Hematopoietic multipotent progenitor cell treated with erythropoietin and hydrocortisone succinate and interleukin-3 and kit ligand, for 6 days (in vitro differentiated cells): ENCODE data around the gene WDR43.
"Not testable (repeated sequence)": the region's sequence is repeated elsewhere in the genome, so short reads cannot be mapped to it uniquely, and the experiment has no call there.

Experiments used
- DNase-seq: peaks from one replicate; pipeline ENCODE4 v3.0.0-alpha.2; 2015

Gene WDR43

DNA sequence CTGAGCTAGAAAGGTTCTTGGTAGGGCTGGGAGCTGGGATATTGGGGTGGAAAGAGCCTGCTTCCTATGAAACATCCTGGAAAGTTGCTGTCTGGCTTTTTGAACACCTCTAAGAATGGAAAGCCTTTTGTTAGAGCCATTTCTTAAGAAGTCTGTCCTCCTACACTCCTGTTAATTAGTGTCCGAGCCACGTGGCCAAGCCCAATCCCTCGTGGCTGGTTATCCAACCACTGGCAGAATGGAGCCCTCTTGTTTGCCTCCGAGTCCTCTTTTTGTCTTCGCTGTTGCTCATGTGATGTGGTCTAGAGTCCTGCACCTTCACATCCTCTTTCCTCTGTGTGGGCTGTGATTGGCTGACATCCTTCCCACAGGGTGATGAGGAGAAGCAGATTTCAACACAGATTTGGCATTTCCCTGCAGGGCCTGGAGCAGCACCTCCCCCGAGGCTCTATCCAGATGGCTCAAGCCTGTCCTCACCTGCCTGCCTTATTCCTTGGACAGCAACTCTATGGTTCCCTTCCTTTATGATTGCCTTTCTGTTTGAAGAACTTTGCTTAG is 78.4 kb downstream of the WDR43 start:
- DNase-seq, result no peak

DNA sequence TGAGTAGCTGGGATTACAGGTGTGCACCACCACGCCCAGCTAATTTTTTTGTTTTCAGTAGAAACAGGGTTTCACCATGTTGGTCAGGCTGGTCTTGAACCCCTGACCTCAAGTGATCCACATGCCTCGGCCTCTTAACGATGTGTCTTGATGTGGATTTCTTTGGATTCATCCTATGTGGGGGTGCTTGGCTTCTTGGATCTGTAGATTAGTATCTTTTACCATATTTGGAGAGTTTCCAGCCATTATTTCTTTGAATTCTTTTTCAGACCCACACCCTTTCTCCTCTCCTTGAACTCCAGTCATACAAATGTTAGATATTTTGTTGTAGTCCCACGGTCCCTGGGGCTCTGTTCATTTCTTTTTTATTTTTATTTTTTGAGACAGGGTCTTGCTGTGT is 79.8 kb downstream of the WDR43 start:
- DNase-seq, result no peak

- DNase-seq, result no peak
Measured at GRCh38 chr2:28975671-28976070, 81.2 kb downstream of the WDR43 start.

DNA sequence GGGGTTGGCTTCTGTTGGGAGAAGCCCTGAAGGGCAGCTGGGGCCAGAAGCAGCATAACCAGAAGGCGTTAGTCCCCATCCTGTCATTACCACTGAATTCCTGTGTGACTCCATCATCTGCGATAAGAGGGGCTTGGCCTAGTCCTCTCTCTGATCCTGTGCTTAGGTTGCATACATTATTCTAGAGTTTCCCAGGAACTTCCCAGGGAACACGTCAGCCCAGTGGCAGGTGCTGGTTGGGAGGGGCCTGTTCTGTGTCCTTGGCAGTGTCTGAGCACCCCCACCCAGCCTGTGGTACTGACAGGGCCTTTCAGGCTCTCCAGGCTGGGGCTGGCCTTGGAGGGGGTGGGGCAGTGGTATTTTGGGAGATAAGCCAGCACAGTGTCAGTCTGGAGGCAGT is 82.1 kb downstream of the WDR43 start:
- no peak for DNase-seq

DNA sequence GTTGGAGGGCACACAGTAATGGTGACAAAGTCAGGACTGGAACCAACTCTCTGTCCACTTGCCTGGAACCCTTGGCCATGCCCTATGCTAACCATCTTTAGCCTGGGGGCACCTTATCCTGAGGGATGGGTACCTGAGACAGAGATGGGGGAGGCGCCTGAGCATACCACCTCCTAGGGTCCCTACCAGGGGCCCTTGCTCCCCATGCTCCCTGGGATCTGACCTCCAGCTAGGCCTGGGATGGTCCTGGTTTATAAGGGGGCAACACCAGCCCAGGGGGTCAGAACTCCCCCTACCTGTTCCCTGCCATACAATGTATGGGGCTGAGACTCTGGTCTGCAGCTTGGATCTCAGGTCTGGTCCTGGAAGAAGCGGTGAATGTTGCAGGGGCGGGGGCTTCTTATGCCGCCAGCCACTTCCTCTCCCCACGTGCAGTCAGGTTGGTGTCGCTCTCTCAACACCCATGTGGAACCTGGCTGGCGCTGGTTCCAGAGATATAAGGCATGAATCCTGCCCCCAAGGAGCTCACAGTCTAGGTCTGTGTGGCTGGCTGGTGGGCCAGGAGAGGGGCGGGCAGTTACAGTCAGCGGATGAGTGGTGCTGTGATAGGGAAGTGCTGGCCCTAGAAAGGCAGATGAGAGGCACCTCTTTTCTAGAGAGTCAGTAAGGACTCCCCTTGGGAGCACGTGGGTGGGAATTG is 82.9 kb downstream of the WDR43 start:
- DNase-seq, result no peak

GRCh38 chr2:28978001-28978400 is 83.5 kb downstream of the WDR43 start:
- not testable (repeated sequence) for DNase-seq

DNA sequence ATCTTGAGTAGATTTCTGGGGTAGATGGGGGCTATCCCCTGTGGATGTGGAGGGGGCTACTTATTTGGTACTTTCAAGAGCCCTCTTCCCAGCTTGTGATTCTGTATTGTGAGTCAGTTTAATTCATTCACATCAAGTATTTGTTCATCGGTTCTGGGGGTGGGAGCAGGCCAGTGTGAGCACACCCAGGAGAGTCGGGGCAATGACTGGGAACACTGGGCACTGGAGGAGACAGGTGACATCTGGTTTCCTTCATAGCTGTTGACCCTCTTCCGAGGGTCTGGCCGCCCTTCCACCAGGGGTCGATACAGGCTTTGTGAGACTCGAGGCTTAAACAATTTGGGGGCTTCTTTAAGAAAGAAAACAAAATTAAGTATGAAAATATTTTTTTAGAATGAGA is 84.1 kb downstream of the WDR43 start:
- DNase-seq, result no peak

GRCh38 chr2:28979041-28979440 is 84.6 kb downstream of the WDR43 start:
- DNase-seq, result no peak

GRCh38 chr2:28979576-28980366 is 85.3 kb downstream of the WDR43 start:
- DNase-seq, result no peak

DNA sequence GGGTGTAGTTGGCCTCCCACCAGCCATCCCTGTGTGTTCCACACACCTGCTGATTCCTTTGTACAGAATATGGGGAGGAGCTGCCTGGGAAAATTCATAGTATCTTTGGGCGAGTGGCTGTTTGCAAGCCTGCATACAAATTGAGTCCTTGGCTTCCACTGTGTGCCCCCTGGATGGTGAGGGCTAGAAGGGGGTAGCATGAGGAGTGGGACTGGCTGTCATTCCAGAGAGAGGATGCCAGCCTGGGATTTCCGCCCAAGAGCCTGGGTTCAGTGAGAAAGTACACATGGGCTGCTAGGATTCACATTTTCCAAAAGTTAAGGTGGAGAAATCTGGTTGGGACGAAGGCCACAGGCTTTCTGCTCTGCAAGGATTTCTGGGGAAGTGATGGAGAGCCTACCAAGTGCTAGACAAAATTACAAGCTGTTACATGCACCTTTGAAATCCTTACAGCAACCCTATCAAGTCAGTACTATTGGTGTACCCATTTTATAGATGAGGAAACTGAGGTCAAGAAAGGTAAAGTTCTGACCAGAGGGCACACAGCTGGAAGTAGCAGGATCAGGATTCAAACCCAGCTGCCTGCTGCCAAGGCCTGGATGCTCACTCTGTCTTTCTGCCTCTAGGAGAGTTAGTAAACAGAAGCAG is 86.0 kb downstream of the WDR43 start:
- DNase-seq, result no peak

GRCh38 chr2:28981016-28981441 is 86.6 kb downstream of the WDR43 start, which contains the start of gene TOGARAM2:
Gene TOGARAM2, plus strand, starts transcription at chr2:28981298. Its CDS starts 13,537 bp downstream, at chr2:28994835.
- DNase-seq, result no peak

- no peak for DNase-seq
Measured at GRCh38 chr2:28981620-28982376, 87.3 kb downstream of the WDR43 start.

- no peak for DNase-seq
Measured at GRCh38 chr2:28982381-28982950, 88.0 kb downstream of the WDR43 start.

DNA sequence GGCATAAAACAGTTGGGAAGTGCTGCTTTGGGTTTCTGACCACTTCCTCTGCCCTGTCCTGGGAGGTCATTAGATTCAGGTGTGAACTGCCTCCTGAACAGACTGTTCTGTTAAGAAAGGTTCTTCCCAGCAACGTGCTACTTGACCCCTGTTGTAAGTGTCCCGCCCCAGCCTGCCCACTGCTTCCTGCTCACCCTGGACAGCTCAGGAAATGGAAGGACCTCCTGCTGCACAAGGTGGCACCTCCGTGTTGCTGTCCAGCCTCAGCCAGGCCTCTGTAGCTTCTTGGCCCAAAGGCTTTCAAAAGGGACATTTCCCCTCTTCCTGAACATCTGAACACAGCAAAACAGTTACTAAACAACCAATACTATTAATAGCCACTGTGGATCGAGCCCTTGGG is 92.0 kb downstream of the WDR43 start:
- DNase-seq, result no peak

GRCh38 chr2:28989973-28990372 is 95.5 kb downstream of the WDR43 start:
- no peak for DNase-seq

DNA sequence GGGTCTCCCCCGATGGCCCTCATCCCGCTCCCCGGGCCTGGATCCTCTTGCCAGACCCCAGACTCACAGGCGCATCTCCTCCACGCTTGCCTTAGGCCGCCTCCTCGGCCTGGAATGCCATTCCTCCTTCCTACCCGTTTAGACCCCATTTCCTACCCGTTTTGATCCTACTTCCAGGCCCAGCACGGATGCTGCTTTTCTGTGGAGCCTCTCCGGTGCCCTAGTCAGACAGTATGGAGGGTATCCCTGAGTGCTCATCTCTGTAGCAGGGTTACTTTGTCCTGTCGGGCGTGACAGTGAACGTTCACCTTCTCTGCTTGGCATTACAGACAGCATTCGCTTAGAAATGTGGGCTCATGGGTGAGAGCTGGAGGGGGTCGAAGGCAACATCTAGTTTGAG is 96.0 kb downstream of the WDR43 start:
- DNase-seq, result no peak

- DNase-seq, result no peak
Measured at GRCh38 chr2:28991021-28991420, 96.6 kb downstream of the WDR43 start.

DNA sequence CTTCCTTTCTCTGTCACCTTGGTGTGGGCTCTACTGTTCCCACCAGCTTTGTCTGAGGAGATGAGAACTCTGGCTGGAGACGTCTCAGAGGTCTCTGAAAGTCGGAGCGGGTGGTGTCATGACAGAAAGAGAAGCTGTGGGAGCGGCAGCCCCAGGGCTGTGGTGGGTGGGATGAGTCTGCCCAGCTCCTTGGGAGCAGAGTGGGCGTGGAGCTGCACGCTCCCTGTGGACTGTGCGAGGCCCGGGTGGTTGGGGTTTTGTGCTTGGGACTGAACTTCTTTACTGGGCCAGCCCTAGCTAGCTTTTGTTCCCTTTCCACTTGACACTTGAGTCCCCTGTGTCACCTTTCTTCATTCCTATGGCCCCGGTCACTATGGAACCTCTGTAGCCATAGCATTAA is 97.0 kb downstream of the WDR43 start:
- DNase-seq, result no peak

DNA sequence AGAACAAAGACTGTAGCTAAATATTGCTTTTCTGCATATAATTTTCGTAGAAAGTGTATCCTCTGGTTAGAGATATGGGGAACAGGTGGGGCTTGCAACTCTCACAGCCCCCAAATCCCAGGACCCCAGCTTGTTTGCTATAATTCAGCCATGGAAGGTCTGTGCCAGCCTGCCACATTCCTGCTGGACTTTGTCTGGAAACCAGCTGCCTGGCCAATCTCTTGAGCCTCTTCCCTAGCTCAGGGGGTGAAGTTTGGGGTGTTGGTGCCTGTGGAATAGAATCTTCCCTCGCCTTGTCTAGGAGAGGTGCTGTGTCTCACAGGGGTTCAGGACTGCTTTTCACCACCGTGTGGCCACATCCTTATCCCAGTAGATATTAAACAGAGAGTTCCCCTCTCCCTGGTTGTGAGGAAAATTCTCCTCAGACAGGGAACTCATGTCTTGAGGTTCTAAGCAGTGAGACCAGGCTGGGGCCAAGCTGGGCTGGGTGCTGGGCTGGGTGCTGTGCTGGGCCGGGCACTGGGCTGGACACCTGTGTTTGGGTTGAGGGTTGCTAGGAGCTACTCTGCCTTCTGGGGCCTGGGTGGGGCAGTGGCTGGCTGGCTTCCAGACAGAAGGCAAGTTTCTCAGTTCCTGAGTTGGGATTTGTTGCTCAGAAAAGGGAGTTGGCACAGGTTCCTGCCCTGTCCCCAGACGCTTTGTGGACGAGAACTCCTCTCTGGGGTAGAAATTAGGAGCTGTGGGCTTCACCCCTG is 98.9 kb downstream of the WDR43 start:
- no peak for DNase-seq

DNA sequence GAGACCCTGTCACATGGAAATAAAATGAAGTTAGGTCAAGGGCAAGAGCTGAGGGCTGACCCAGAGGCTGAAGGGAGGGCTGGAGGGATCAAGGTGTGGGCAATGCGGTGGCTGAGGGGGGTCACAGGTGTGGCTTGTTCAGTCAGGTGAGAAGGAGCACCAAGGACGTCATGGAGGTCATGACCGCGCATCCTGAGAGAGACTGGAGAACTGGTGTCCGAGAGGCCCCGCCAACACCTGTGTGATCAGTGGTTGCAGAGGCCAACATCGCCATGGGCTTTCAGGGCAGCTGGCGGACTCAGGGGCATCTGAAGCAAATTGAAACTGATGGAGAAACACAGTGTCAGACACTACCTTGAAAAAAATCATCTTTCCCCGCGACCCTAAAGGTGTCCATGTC is 99.6 kb downstream of the WDR43 start:
- DNase-seq, result no peak

DNA sequence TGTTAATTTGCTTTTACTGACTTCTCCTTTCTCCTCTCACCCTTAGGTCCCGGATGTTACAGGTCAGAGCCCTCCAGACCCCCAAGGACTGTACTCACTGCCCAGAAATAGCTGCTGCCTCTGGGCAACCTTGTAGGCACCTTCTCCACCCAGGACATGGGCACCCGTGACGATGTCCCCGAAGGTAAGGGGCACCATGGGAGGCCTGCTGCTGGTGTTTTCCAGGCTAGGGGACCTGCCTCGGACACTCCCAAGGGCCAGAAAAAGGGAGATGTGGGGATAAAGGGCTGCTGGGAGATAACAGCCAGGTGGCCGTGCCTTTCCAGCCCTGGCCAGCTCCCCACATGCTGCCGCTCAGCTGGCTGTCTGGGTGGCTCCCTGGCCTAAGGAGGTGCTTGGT is 100.2 kb downstream of the WDR43 start:
- DNase-seq, result no peak
